HG03039 (cell line): ENCODE measurements around the gene SRRM1.
"Not testable (repeated sequence)": the region's sequence is repeated elsewhere in the genome, so short reads cannot be mapped to it uniquely, and the experiment has no call there.

Experiments
- ATAC-seq: cut with Tn5 transposase; IDR thresholded peaks from one replicate; pipeline ENCODE4 v1.9.1; 2021; ENCODE audit warnings: mild to moderate bottlenecking, moderate library complexity; ENCODE audit not compliant: unreplicated experiment

SRRM1 gene

DNA sequence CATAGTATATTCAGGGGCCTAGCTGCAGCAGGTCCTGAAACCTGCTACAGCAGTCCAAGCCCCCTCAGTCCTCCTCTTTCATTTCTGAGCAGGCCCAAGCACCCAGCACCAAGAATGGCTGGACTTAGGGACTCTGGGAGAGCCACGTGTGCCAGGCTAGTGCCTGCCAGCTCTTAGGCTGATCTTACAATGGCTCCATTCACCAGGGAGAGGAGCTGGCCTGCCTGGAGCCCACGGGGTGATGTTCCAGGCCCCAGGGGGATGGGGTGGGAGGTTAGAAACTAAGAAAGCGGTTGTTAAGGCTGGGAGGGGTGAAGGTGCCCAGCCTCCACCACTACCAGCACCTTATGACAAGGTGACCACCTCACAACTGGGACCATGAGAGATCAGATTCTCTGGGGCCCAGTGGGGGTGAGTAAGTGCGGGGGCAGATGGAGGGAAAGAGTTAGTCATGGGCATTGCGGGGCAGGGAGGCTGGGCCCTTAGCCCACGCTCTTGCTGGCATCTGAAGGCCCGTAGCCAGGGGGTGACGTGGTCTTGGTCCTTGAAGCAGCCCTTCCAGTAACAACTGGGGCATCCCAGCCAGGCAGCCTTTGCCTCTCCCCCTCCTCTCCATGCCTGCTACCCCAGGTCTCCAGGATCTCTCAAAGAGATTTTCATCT is 71.9 kb downstream of the SRRM1 start:
- no peak for ATAC-seq

DNA sequence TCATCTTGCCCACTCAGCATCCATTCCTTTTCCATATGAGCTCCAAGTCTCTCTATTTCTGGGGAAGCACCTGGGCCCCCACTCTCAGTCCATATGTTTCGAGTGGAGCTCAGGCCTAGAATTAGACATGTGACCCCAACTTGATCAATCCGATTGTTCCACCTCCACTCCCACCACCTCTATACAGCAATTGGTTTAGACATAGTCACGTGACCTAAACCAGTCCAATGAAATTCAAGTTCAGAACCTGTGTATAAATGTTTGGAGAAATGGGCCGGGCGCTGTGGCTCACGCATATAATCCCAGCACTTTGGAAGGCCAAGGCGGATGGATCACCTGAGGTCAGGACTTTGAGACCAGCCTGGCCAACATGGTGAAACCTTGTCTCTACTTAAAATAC is 72.6 kb downstream of the SRRM1 start:
- ATAC-seq: no peak

DNA sequence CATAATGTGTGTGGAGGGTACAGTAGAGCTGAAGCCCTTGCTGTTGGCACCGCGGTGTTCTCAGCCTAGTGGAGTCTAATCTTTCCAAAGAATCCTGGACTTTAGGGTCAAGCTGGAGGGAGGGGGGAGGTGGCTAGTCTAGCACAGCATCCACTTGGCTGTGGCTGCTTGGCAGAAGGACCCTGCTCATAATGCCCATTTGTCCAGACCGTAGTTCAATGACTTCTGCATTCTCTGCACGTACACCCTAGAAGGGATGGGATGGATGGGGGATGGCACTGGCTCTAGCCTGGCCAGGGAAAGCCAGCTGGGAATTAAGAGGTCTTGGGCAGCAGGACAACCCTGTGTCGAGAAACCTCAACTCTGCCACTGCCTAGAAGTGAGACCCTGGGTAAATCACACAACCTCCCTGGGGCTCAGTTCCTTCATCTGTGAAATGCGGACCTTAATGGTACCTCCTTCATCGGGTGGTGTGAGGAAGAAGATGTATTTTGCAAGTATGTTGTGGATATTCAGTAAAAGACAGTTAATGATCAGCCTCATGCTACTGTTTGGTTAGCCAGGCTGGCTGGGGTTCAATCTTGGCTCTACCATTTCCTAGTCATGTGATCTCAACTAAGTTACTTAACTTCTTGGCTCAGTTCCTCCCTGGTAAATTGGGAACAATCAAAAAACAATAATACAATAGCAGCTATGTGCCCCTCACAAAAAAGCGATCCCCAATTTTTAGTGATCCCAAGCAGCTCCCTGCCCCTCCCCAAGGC is 75.0 kb downstream of the SRRM1 start:
- no peak for ATAC-seq

DNA sequence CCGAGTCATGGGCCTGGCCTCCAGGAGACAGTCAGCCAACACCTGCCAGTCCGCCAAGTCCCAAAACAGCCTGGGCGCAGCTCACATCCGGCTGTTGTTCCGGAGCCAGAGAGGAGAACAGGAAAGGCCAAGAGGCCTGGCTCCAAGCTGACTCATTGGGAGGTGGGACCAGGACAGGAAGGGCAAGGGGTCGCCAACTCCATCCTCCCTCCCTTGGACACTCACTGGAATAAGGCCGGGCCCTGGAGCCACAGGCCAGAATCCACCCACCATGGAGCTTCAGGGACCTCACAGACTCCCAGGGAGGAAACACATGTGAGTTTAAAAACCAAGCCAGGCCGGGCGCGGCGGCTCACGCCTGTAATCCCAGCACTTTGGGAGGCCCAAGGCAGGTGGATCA is 77.0 kb downstream of the SRRM1 start:
- no peak for ATAC-seq

DNA sequence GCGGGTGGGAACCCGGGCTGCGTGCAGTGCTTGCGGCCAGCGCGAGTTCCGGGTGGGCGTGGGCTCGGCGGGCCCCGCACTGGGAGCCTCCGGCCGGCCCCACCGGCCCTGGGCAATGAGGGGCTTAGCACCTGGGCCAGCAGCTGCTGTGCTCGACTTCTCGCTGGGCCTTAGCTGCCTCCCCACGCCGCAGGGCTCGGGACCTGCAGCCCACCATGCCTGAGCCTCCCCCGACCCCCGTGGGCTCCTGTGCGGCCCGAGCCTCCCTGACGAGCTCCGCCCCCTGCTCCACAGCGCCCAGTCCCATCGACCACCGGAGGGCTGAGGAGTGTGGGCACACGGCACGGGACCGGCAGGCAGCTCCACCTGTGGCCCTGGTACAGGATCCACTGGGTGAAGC is 78.4 kb downstream of the SRRM1 start:
- ATAC-seq: no peak

DNA sequence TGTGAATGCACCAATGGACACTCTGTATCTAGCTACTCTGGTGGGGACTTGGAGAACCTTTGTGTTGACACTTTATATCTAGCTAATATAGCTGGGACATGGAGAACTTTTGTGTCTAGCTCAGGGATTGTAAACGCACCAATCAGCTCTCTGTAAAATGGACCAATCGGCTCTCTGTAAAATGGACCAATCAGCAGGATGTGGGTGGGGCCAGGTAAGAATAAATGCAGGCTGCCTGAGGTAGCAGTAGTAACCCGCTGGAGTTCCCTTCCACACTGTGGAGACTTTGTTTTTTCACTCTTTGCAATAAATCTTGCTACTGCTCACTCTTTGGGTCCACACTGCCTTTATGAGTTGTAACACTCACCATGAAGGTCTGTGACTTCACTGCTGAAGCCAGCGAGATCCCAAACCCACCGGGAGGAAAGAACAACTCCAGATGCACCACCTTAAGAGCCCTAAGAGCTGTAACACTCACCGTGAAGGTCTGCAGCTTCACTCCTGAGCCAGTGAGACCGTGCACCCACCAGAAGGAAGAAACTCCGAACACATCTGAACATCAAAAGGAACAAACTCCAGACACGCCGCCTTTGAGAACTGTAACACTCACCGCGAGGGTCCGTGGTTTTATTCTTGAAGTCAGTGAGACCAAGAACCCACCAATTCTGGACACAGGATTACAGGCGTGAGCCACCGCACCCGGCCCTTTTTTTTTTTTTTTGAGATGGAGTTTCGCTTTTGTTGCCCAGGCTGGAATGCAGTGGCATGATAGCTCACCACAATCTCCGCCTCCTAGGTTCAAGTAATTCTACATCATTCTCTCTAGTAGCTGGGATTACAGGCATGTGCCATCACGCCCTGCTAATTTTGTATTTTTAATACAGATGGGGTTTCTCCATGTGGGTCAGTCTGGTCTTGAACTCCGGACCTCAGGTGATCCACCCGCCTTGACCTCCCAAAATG is 79.3 kb downstream of the SRRM1 start:
- not testable (repeated sequence) for ATAC-seq
